Measurements from ENCODE around the gene HMCN1. TPM values are rescaled to one million over a fixed set of nuclear protein-coding genes. Genes with fewer than 3 reads are reported as not detected.
"Not testable (repeated sequence)": the region's sequence is repeated elsewhere in the genome, so short reads cannot be mapped to it uniquely, and the experiment has no call there.

HMCN1 gene
- total RNA-seq, 6 experiments from 2014 or later, result 4.7 to 7.5 (median 5.7) TPM

- TF ChIP-seq CTCF (IDR thresholded peaks at IDR 0.05) (no peak), POLR2A (IDR thresholded peaks at IDR 0.05) (no peak)
- DNase-seq, result no peak
- Histone ChIP-seq H3K4me3 (no peak overlapping the region), H3K9me3 (no peaks in the 10 kb centered on the region), H3K36me3 (no peaks in the 10 kb centered on the region), H3K4me1 (no peaks in the 10 kb centered on the region), H3K27me3 (no peaks in the 10 kb centered on the region), H3K27ac (no peak overlapping the region)
- no peak for ATAC-seq
- intact Hi-C loops (cut with DNase I), result no loop called here
Measured at GRCh38 chr1:185775501-185775900, 41.3 kb downstream of the HMCN1 start.

GRCh38 chr1:185776522-185776921 is 42.3 kb downstream of the HMCN1 start:
- H3K36me3 ChIP-seq, result no peaks in the 10 kb centered on the region
- no peak overlapping the region for H3K27ac ChIP-seq
- no peak for TF ChIP-seq POLR2A (IDR thresholded peaks at IDR 0.05)
- no peak for TF ChIP-seq CTCF (IDR thresholded peaks at IDR 0.05)
- no peaks in the 10 kb centered on the region for H3K9me3 ChIP-seq
- no peaks in the 10 kb centered on the region for H3K27me3 ChIP-seq
- no peaks in the 10 kb centered on the region for H3K4me1 ChIP-seq
- DNase-seq (no peak), ATAC-seq (no peak)
- no peak overlapping the region for H3K4me3 ChIP-seq
- intact Hi-C loops (cut with DNase I), result no loop called here

GRCh38 chr1:185783860-185784259 is 49.7 kb downstream of the HMCN1 start:
- DNase-seq, result peak in 1 of 3 donors; percentile 42
- intact Hi-C loops (cut with DNase I), result not testable (repeated sequence)
- 76% methylated on average over 8 of the region's 10 CpGs for WGBS (ENCODE audit: insufficient coverage, low coverage, low lambda C conversion rate, missing lambda C conversion rate)

GRCh38 chr1:185785586-185785985 is 51.4 kb downstream of the HMCN1 start:
- intact Hi-C loops (cut with DNase I), result no loop called here
- DNase-seq, result no peak
- TF ChIP-seq CTCF (IDR thresholded peaks at IDR 0.05), result no peak
- no peak for TF ChIP-seq POLR2A (IDR thresholded peaks at IDR 0.05)
- no peak overlapping the region for H3K27ac ChIP-seq
- no peaks in the 10 kb centered on the region for H3K4me1 ChIP-seq
- no peaks in the 10 kb centered on the region for H3K27me3 ChIP-seq
- H3K4me3 ChIP-seq, result no peak overlapping the region
- no peaks in the 10 kb centered on the region for H3K36me3 ChIP-seq
- no peaks in the 10 kb centered on the region for H3K9me3 ChIP-seq
- no peak for ATAC-seq
- 51% methylated on average over 3 of the region's 3 CpGs for WGBS (ENCODE audit: insufficient coverage, low coverage, low lambda C conversion rate, missing lambda C conversion rate)

More at GRCh38 chr1:185783860-185784259, 49.7 kb downstream of the HMCN1 start:
- not testable (repeated sequence) for H3K4me3 ChIP-seq, H3K4me1 ChIP-seq, H3K27ac ChIP-seq, ATAC-seq, H3K27me3 ChIP-seq, H3K9me3 ChIP-seq, H3K36me3 ChIP-seq

GRCh38 chr1:185786524-185786923 is 52.3 kb downstream of the HMCN1 start:
- no peak for DNase-seq
- Histone ChIP-seq H3K4me1 (no peaks in the 10 kb centered on the region), H3K27ac (no peak overlapping the region), H3K4me3 (no peak overlapping the region), H3K36me3 (no peaks in the 10 kb centered on the region), H3K27me3 (no peaks in the 10 kb centered on the region), H3K9me3 (no peaks in the 10 kb centered on the region)
- TF ChIP-seq POLR2A (IDR thresholded peaks at IDR 0.05) (no peak), CTCF (IDR thresholded peaks at IDR 0.05) (no peak)
- intact Hi-C loops (cut with DNase I), result no loop called here
- 64% methylated on average over 3 of the region's 3 CpGs for WGBS (ENCODE audit: insufficient coverage, low coverage, low lambda C conversion rate, missing lambda C conversion rate)
- no peak for ATAC-seq

All from right lobe of liver (tissue), 6 donors.